WI38 (cell line): ENCODE results near the gene KLHL10.

Source experiments
- H3K4me3 ChIP-seq: 2 replicates; pipeline ENCODE4 v1.5.1; 2011; ENCODE audit warnings: low read depth, mild to moderate bottlenecking, control low read depth, low read length
- CTCF ChIP-seq: IDR thresholded peaks from 2 replicates; pipeline ENCODE4 v1.5.1; 2012; ENCODE audit warnings: low read depth, mild to moderate bottlenecking, control low read depth, low read length

KLHL10 gene

GRCh38 chr17:41894791-41895331, 57.2 kb downstream of the KLHL10 start:
- H3K4me3 ChIP-seq: no peak overlapping the region
- TF ChIP-seq CTCF: no peak

GRCh38 chr17:41895617-41896016, 58.0 kb downstream of the KLHL10 start:
- no peak for TF ChIP-seq CTCF

GRCh38 chr17:41896726-41897125, 59.1 kb downstream of the KLHL10 start:
- TF ChIP-seq CTCF: no peak
- H3K4me3 ChIP-seq: no peak overlapping the region

More at GRCh38 chr17:41895617-41896016, 58.0 kb downstream of the KLHL10 start:
- no peak overlapping the region for H3K4me3 ChIP-seq
